A549 (cell line): ENCODE data around the gene TYMS. TPM values are rescaled to one million over a fixed set of nuclear protein-coding genes. Genes with fewer than 3 reads are reported as not detected.

Experiments
- ATAC-seq, 2 experiments: fragments of 200-7000 bp in 1 of 2; fragments of >200 bp in 1 of 2; cut with Nextera tagmentation in 1 of 2; cut with Tn5 transposase in 1 of 2; 3 replicates each; pipeline versions ENCODE4 v1.8.0 to v1.9.1; 2018 to 2020; ENCODE audit warnings: mild to moderate bottlenecking in 1 of 2, moderate library complexity in 1 of 2
- CTCF ChIA-PET: fragments of 300-600 bp; sonication (Branson Sonifier 250); formaldehyde crosslinking; extraction: SDS; loops from one replicate; lab custom pipeline; 2021; ENCODE audit warnings: antibody characterized with exemption, inconsistent platforms; lab: Yijun Ruan, JAX
- POLR2A ChIA-PET: fragments of 350-600 bp; formaldehyde crosslinking; extraction: SDS; loops from one replicate; lab custom pipeline; 2021; ENCODE audit warnings: antibody characterized with exemption, inconsistent platforms; lab: Yijun Ruan, JAX
- DNase-seq, 2 experiments: peaks; one replicate each; pipeline versions ENCODE4 v3.0.0 to v3.0.0-alpha.2; 2011 to 2016; ENCODE audit warnings: low read depth in 1 of 2, low spot score in 1 of 2
- FAIRE-seq: peaks from 2 replicates; lab custom pipeline; 2011; peaks lifted over from hg19 to GRCh38; lab: Jason Lieb, UNC
- H3K27ac ChIP-seq, 2 experiments: fragments of >200 bp; sonication (Bioruptor Twin); formaldehyde crosslinking; 3 replicates each; pipeline ENCODE4 v1.5.1; 2016 to 2017
- H3K4me1 ChIP-seq: fragments of >200 bp; sonication (Bioruptor Twin); formaldehyde crosslinking; 3 replicates; pipeline ENCODE4 v1.6.1; 2016
- H3K4me2 ChIP-seq: fragments of >200 bp; sonication (Bioruptor Twin); formaldehyde crosslinking; 3 replicates; pipeline ENCODE4 v1.6.1; 2016
- H3K4me3 ChIP-seq: fragments of >200 bp; sonication (Bioruptor Twin); formaldehyde crosslinking; 3 replicates; pipeline ENCODE4 v1.5.1; 2016
- H3K9me3 ChIP-seq: fragments of >200 bp; sonication (Bioruptor Twin); formaldehyde crosslinking; 3 replicates; pipeline ENCODE4 v1.6.1; 2016
- CEBPB ChIP-seq, 2 experiments: fragments of >200 bp in 1 of 2; sonication (Bioruptor Twin) in 1 of 2; formaldehyde crosslinking in 1 of 2; IDR thresholded peaks; 2 replicates each; pipeline ENCODE4 v1.6.1; 2012 to 2016
- CTCF ChIP-seq: fragments of >200 bp; sonication (Bioruptor Twin); formaldehyde crosslinking; IDR thresholded peaks from 3 replicates; pipeline ENCODE4 v1.5.1; 2016
- E2F6 ChIP-seq: IDR thresholded peaks from 2 replicates; pipeline ENCODE4 v1.6.1; 2012; ENCODE audit warnings: low read depth, borderline replicate concordance
- EHF ChIP-seq: fragments of 250-450 bp; sonication (Bioruptor Pico); IDR thresholded peaks from 2 replicates; pipeline ENCODE4 v1.5.0; 2020; ENCODE audit warnings: mild to moderate bottlenecking
- HDAC2 ChIP-seq: fragments of 200-600 bp; sonication (generic); IDR thresholded peaks from 2 replicates; pipeline ENCODE4 v1.6.1; 2016
- HEYL ChIP-seq: fragments of 250-450 bp; sonication (Bioruptor Pico); IDR thresholded peaks from 2 replicates; pipeline ENCODE4 v1.8.0; 2021; ENCODE audit warnings: mild to moderate bottlenecking, moderate library complexity
- MAX ChIP-seq: IDR thresholded peaks from 2 replicates; pipeline ENCODE4 v1.6.1; 2012
- NFE2L2 ChIP-seq: fragments of 150-350 bp; conservative IDR thresholded peaks from 2 replicates; pipeline ENCODE4 v1.6.1; 2014; ENCODE audit warnings: low read length
- PHF8 ChIP-seq: fragments of 200-600 bp; sonication (generic); IDR thresholded peaks from 2 replicates; pipeline ENCODE4 v1.6.1; 2016; ENCODE audit warnings: low read depth, mild to moderate bottlenecking, antibody characterized with exemption, moderate library complexity, borderline replicate concordance
- RAD21 ChIP-seq, 2 experiments: fragments of >200 bp in 1 of 2; sonication (Bioruptor Twin) in 1 of 2; formaldehyde crosslinking in 1 of 2; IDR thresholded peaks in 1 of 2; conservative IDR thresholded peaks in 1 of 2; 2 replicates in 1 of 2; 3 replicates in 1 of 2; pipeline ENCODE4 v1.6.1; 2012 to 2018; ENCODE audit warnings: inconsistent platforms in 1 of 2
- REST ChIP-seq: fragments of 200-600 bp; sonication (generic); IDR thresholded peaks from 2 replicates; pipeline ENCODE4 v1.6.1; 2016; ENCODE audit warnings: antibody characterized with exemption, mild to moderate bottlenecking, moderate library complexity
- RFX5 ChIP-seq: fragments of 450-650 bp; IDR thresholded peaks from 2 replicates; pipeline ENCODE4 v1.7.1; 2014; ENCODE audit warnings: antibody characterized with exemption, mild to moderate bottlenecking, moderate library complexity
- SMC3 ChIP-seq: fragments of >200 bp; sonication (Bioruptor Twin); formaldehyde crosslinking; IDR thresholded peaks from 3 replicates; pipeline ENCODE4 v1.6.1; 2018; ENCODE audit warnings: inconsistent platforms
- SREBF2 ChIP-seq: fragments of 450-650 bp; IDR thresholded peaks from 2 replicates; pipeline ENCODE4 v1.6.1; 2014; ENCODE audit warnings: mild to moderate bottlenecking, moderate library complexity
- USF2 ChIP-seq: fragments of 450-650 bp; IDR thresholded peaks from 2 replicates; pipeline ENCODE4 v1.6.1; 2014; ENCODE audit warnings: antibody characterized with exemption
- ZC3H11A ChIP-seq: fragments of 450-650 bp; IDR thresholded peaks from 2 replicates; pipeline ENCODE4 v1.6.1; 2014; ENCODE audit warnings: antibody characterized with exemption, mild to moderate bottlenecking
- ZFP36 ChIP-seq: fragments of 450-650 bp; IDR thresholded peaks from 2 replicates; pipeline ENCODE4 v1.6.1; 2014; ENCODE audit warnings: borderline replicate concordance; ENCODE audit not compliant: partially characterized antibody
- ZNF302 ChIP-seq: fragments of 250-450 bp; sonication (Bioruptor Pico); IDR thresholded peaks from 2 replicates; pipeline ENCODE4 v1.9.0; 2021; ENCODE audit warnings: inconsistent platforms, mild to moderate bottlenecking, moderate library complexity
- WGBS: methylation state at CpG from one replicate; pipeline ENCODE4 v1.1.6; 2017; ENCODE audit errors: missing lambda C conversion rate; 5-methylcytosine and 5-hydroxymethylcytosine counted together
- polyA plus RNA-seq, 4 experiments: library from polyadenylated mRNA; depleted of rRNA in 3 of 4; stranded (reverse); fragments of >200 nt; fragmentation: RNase III in 1 of 4; extraction: RNeasy Plus Mini Kit Qiagen cat#74134 plus additional on column Dnase treatment in 1 of 4; gene quantifications; 2 replicates in 3 of 4; 3 replicates in 1 of 4; pipeline ENCODE4 v1.2.3, GENCODE V29; 2011 to 2017

The TYMS gene
- polyA plus RNA-seq, 2 of the 4 experiments (the other 2 are of a cell fraction): 118 to 173 TPM

GRCh38 chr18:711310-711656 lies 53.8 kb downstream of the TYMS start:
- POLR2A ChIA-PET: no interaction called here
- ATAC-seq (0 out of 6 replicates have a peak, but pooled peaks of 1 of the 2 experiments have one; percentile 5), DNase-seq (peak in 1 of 2 experiments; percentile 12), FAIRE-seq (no peak)
- H3K27ac ChIP-seq: peak overlapping the region; percentile 92 to 93
- CTCF ChIA-PET: interaction anchor here (1.1 to 1.3 kb wide), 2 partner anchors 96 to 119 kb away, joined by 3 to 5 read pairs; no protein-coding TSS in a partner anchor
- WGBS: 17% methylated on average over 8 of the region's 8 CpGs
- H3K4me1 ChIP-seq: peaks cover 8% of the 10 kb centered on the region; the same call in 1 of the 3 replicates
- peak overlapping the region; percentile 80 for H3K4me3 ChIP-seq
- no peaks in the 10 kb centered on the region for H3K9me3 ChIP-seq
- peak overlapping the region; percentile 99 for H3K4me2 ChIP-seq
- no peak for TF ChIP-seq HDAC2

GRCh38 chr18:711657-712400 lies 54.4 kb downstream of the TYMS start:
- Histone ChIP-seq H3K9me3 (no peaks in the 10 kb centered on the region), H3K4me3 (peak overlapping the region; percentile 80)
- 0% methylated on average over 29 of the region's 42 CpGs for WGBS
- POLR2A ChIA-PET: interaction anchor here (1.0 to 1.3 kb wide), 6 partner anchors 9 to 554 kb away, joined by 3 to 11 read pairs (median 4); partner anchors contain the start of gene USP14
- FAIRE-seq: no peak
- TF ChIP-seq PHF8 (0 out of 2 replicates have a peak, but pooled peaks have one; percentile 32), ZNF302 (CRISPR knock-in tag) (no peak), ZC3H11A (no peak), USF2 (peak; percentile 38; the same call in 1 of the 2 replicates), E2F6 (peak; percentile 34; the same call in 1 of the 2 replicates), RFX5 (no peak), NFE2L2 (no peak), MAX (peak; percentile 65), ZFP36 (peak; percentile 39), HEYL (CRISPR knock-in tag) (no peak), CEBPB (IDR thresholded peaks at IDR 0.05) (peak in 1 of 2 experiments; percentile 57; a peak in 2 of 4 replicates), SMC3 (0 out of 3 replicates have a peak, but pooled peaks have one; percentile 8), CTCF (peak; percentile 29)
- TF ChIP-seq, all 56 proteins: peak for 8
- DNase-seq: peak; percentile 50 to 79
- Histone ChIP-seq H3K4me1 (peaks cover 8% of the 10 kb centered on the region; the same call in 1 of the 3 replicates), H3K4me2 (peak overlapping the region; percentile 99), H3K27ac (peak overlapping the region; percentile 92 to 93)
- CTCF ChIA-PET: interaction anchor here (0.8 to 2.2 kb wide), 12 partner anchors 9 to 127 kb away, joined by 3 to 9 read pairs (median 5); no protein-coding TSS in a partner anchor
- peak; percentile 29 to 71 for ATAC-seq

GRCh38 chr18:712401-713134 lies 55.1 kb downstream of the TYMS start, which contains the start of gene ENOSF1:
Gene ENOSF1, minus strand, starts transcription at chr18:712630. Its CDS starts 43 bp downstream, at chr18:712587.
- no peak for FAIRE-seq
- POLR2A ChIA-PET: interaction anchor here (0.5 to 1.3 kb wide), 10 partner anchors 10 to 555 kb away, joined by 3 to 11 read pairs (median 4); partner anchors contain the start of genes USP14 and YES1
- CTCF ChIA-PET: interaction anchor here (0.6 to 2.2 kb wide), 13 partner anchors 10 to 126 kb away, joined by 3 to 9 read pairs (median 4); partner anchors contain the start of gene TYMS
- no peak for TF ChIP-seq REST
- TF ChIP-seq MAX: peak; percentile 71
- TF ChIP-seq EHF: no peak
- TF ChIP-seq RAD21 (conservative IDR thresholded peaks at IDR 0.05 in 1 of 2, IDR thresholded peaks at IDR 0.05 in 1 of 2): peak; percentile 30 to 53; a peak in 4 of 5 replicates
- TF ChIP-seq SREBF2: no peak
- no peak for TF ChIP-seq RFX5

More at GRCh38 chr18:712401-713134, 55.1 kb downstream of the TYMS start, which contains the start of gene ENOSF1:
- no CpG with 5 or more reads among the region's 91 CpGs for WGBS
- peak within 1 kb of the TSS; percentile 92 to 93 for H3K27ac ChIP-seq
- peaks cover 8% of the 10 kb centered on the region; the same call in 1 of the 3 replicates for H3K4me1 ChIP-seq
- peak within 1 kb of the TSS; percentile 99 for H3K4me2 ChIP-seq
- peak within 1 kb of the TSS; percentile 80 for H3K4me3 ChIP-seq
- no peaks in the 10 kb centered on the region for H3K9me3 ChIP-seq
- ATAC-seq: peak; percentile 98
- peak; percentile 74 to 92 for DNase-seq
